Measurements from ENCODE around the gene SRGAP1.

DNA sequence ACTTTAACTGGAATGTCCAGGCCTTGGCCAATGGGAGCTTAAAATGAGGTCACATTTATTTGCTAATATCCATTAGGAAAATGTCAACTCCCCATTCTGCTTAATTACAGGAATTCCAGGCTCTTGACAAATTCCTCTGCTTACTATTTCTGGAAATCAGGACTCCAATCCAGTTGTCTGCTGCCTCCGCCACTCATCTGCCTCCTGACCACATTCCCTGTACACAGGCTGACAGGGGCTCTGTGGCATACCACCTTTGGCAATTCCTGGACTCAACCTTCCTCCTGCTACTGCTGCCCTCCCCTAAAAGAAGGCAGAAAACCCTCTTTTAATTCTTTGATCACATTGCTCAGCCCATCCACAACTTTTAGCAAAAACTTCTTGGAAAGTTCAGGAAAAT, 339.7 kb downstream of the SRGAP1 start:
- TF ChIP-seq, protein P1, sequence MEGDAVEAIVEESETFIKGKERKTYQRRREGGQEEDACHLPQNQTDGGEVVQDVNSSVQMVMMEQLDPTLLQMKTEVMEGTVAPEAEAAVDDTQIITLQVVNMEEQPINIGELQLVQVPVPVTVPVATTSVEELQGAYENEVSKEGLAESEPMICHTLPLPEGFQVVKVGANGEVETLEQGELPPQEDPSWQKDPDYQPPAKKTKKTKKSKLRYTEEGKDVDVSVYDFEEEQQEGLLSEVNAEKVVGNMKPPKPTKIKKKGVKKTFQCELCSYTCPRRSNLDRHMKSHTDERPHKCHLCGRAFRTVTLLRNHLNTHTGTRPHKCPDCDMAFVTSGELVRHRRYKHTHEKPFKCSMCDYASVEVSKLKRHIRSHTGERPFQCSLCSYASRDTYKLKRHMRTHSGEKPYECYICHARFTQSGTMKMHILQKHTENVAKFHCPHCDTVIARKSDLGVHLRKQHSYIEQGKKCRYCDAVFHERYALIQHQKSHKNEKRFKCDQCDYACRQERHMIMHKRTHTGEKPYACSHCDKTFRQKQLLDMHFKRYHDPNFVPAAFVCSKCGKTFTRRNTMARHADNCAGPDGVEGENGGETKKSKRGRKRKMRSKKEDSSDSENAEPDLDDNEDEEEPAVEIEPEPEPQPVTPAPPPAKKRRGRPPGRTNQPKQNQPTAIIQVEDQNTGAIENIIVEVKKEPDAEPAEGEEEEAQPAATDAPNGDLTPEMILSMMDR (IDR thresholded peaks at IDR 0.05), result no peak
- TF ChIP-seq POLR2AphosphoS5 (IDR thresholded peaks at IDR 0.05; ENCODE audit: low read depth, low read length) (no peak), SIN3A (IDR thresholded peaks at IDR 0.05; ENCODE audit: borderline replicate concordance, insufficient read depth, low read depth, low read length) (no peak)
- TF ChIP-seq, protein P2, sequence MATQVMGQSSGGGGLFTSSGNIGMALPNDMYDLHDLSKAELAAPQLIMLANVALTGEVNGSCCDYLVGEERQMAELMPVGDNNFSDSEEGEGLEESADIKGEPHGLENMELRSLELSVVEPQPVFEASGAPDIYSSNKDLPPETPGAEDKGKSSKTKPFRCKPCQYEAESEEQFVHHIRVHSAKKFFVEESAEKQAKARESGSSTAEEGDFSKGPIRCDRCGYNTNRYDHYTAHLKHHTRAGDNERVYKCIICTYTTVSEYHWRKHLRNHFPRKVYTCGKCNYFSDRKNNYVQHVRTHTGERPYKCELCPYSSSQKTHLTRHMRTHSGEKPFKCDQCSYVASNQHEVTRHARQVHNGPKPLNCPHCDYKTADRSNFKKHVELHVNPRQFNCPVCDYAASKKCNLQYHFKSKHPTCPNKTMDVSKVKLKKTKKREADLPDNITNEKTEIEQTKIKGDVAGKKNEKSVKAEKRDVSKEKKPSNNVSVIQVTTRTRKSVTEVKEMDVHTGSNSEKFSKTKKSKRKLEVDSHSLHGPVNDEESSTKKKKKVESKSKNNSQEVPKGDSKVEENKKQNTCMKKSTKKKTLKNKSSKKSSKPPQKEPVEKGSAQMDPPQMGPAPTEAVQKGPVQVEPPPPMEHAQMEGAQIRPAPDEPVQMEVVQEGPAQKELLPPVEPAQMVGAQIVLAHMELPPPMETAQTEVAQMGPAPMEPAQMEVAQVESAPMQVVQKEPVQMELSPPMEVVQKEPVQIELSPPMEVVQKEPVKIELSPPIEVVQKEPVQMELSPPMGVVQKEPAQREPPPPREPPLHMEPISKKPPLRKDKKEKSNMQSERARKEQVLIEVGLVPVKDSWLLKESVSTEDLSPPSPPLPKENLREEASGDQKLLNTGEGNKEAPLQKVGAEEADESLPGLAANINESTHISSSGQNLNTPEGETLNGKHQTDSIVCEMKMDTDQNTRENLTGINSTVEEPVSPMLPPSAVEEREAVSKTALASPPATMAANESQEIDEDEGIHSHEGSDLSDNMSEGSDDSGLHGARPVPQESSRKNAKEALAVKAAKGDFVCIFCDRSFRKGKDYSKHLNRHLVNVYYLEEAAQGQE (IDR thresholded peaks at IDR 0.05; ENCODE audit: insufficient read depth in 1 of 2, low read depth in 2 of 2, low read length in 1 of 2), result no peak
